ENCODE results near the gene SLC6A2. TPM values are rescaled to one million over a fixed set of nuclear protein-coding genes. Genes with fewer than 3 reads are reported as not detected.

Gene SLC6A2
- total RNA-seq, 2 donors from 2014 or later = 0.16 TPM; not detected in 1

DNA sequence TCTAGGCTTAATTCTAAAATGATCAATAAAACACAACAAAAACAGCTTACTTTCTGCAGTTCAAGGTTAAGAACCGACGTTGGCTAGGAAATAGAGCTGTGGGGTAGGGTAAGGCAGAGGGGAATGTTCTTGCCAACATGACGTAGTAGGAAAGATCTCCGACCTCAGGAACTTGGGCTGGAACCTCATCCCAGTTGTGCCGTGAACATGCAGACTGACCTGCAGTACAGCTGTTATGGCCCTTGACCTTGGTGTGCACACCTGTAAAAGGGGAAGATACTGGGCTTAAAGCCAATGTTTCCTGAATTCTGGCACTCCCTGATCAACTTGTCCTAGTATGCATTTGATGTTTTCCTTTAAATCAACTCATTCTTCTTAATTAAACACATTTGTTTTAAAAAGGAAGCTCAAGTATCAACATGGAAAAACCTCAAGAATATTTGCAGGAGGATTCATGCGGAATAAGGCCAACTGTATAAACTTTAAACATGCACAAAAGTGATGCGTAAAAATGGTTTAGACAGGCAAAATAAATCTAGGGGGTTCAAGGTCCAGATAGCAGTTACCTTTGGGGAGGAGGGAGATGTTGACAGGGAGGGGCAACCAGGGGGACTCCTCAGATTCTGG lies 14.2 kb upstream of the SLC6A2 start:
- Histone ChIP-seq H3K9ac (ENCODE audit: low read depth in 2 of 2, low read length in 2 of 2) (no peak overlapping the region), H3K4me1 (no peaks in the 10 kb centered on the region), H3K9me3 (no peaks in the 10 kb centered on the region), H3K27me3 (no peaks in the 10 kb centered on the region), H3K4me3 (no peak overlapping the region), H3K27ac (no peak overlapping the region), H3K36me3 (no peaks in the 10 kb centered on the region)
- no peak for DNase-seq
- intact Hi-C loops (cut with DNase I) = loop anchor here (5.0 kb wide), 1 partner anchor 149 kb away; no protein-coding TSS in a partner anchor
- TF ChIP-seq, protein P1, sequence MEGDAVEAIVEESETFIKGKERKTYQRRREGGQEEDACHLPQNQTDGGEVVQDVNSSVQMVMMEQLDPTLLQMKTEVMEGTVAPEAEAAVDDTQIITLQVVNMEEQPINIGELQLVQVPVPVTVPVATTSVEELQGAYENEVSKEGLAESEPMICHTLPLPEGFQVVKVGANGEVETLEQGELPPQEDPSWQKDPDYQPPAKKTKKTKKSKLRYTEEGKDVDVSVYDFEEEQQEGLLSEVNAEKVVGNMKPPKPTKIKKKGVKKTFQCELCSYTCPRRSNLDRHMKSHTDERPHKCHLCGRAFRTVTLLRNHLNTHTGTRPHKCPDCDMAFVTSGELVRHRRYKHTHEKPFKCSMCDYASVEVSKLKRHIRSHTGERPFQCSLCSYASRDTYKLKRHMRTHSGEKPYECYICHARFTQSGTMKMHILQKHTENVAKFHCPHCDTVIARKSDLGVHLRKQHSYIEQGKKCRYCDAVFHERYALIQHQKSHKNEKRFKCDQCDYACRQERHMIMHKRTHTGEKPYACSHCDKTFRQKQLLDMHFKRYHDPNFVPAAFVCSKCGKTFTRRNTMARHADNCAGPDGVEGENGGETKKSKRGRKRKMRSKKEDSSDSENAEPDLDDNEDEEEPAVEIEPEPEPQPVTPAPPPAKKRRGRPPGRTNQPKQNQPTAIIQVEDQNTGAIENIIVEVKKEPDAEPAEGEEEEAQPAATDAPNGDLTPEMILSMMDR (IDR thresholded peaks at IDR 0.05) = no peak

DNA sequence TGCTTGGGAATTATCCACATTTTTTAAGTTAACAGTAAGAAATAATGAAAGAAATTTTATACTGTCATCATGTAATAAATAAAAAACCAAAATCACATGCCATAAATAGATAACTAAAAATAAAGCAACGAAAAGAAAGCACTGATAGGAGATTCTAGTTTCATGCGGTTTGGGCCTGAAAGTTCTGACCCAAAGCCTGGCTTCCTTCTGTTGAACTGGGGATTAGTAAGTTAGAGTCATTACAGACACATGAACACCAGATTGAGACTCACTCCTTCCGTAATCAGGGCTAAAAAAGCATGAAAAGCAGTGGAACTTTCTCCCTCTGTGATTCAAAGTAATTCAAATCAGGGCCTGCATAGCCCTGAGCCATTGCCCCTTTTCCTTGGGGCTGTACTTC lies 13.2 kb upstream of the SLC6A2 start:
- no peaks in the 10 kb centered on the region for H3K27me3 ChIP-seq
- no peaks in the 10 kb centered on the region for H3K36me3 ChIP-seq
- no peak overlapping the region for H3K4me3 ChIP-seq
- intact Hi-C loops (cut with DNase I) = loop anchor here (5.0 kb wide), 1 partner anchor 150 kb away; no protein-coding TSS in a partner anchor
- TF ChIP-seq, protein P1 (IDR thresholded peaks at IDR 0.05) = no peak
- no peaks in the 10 kb centered on the region for H3K9me3 ChIP-seq
- H3K9ac ChIP-seq (ENCODE audit: low read depth in 2 of 2, low read length in 2 of 2) = no peak overlapping the region
- H3K27ac ChIP-seq = no peak overlapping the region
- no peaks in the 10 kb centered on the region for H3K4me1 ChIP-seq
- DNase-seq = no peak

DNA sequence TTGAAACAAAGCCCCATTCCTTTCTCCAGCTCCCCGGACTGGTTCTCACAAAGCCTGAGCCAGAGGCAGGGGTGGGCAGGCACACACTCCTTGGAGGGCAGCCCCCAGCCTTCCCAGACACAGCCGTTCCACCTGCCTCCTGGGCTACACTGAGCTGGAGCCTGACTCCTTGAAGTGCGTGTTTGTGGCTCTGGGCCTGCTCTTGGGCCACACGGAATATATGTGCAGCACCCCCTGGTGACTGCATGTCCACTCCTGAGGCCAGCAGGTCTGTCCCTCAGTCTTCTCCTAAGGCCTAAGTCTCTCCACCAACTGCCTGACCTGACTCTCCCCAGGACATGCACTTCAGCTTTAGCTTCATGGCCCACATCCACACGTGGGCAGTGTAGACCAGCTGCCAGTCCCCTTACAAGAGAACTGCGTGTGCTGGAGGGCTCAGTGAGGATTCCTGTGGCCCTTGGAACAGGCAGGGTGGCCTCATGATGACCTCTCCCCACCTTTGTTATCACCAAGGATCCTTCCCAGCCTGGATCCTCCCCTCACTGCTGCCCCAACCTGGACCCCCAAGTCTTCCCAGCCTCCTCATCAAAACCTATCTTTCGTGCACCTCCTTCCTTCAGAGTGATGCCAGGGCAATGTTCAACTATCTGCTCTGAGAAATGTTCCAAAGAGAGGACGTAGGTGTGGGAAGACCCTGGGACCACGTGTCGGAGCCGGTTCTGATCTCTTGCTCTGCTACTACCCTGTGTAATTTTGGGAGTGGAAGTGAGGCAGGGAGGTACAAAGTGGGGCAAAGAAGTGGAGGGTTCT lies 12.4 kb upstream of the SLC6A2 start:
- TF ChIP-seq, protein P1 (IDR thresholded peaks at IDR 0.05) = no peak
- Histone ChIP-seq H3K4me3 (no peak overlapping the region), H3K9ac (ENCODE audit: low read depth in 2 of 2, low read length in 2 of 2) (no peak overlapping the region), H3K27ac (no peak overlapping the region), H3K27me3 (no peaks in the 10 kb centered on the region), H3K4me1 (no peaks in the 10 kb centered on the region), H3K36me3 (no peaks in the 10 kb centered on the region), H3K9me3 (no peaks in the 10 kb centered on the region)
- DNase-seq = no peak
- intact Hi-C loops (cut with DNase I) = loop anchor here (5.0 kb wide), 1 partner anchor 151 kb away; no protein-coding TSS in a partner anchor

DNA sequence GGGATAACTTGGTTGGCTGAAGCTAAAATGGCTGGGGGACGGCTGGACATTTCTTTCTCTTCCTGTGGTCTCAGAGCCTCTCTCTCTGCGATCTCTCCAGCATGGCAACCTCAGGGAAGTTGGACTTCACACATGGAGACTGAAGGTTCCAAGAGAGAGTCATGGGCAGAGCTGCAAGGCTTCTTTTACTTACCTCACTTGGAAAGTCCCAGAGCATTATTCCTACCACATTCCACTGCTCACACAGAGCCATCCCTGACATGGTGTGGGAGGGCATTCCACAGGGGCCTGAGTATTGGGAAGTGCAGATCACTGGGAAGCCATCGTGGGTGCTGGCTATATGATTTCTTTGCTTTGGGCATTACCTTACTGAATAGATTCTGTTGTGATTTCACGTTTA lies 9.8 kb upstream of the SLC6A2 start:
- intact Hi-C loops (cut with DNase I) = no loop called here
- Histone ChIP-seq H3K9ac (ENCODE audit: low read depth in 2 of 2, low read length in 2 of 2) (no peak overlapping the region), H3K27me3 (no peaks in the 10 kb centered on the region), H3K4me1 (no peaks in the 10 kb centered on the region), H3K4me3 (no peak overlapping the region), H3K9me3 (no peaks in the 10 kb centered on the region), H3K36me3 (no peaks in the 10 kb centered on the region), H3K27ac (no peak overlapping the region)
- DNase-seq = no peak
- TF ChIP-seq, protein P1 (IDR thresholded peaks at IDR 0.05) = no peak

DNA sequence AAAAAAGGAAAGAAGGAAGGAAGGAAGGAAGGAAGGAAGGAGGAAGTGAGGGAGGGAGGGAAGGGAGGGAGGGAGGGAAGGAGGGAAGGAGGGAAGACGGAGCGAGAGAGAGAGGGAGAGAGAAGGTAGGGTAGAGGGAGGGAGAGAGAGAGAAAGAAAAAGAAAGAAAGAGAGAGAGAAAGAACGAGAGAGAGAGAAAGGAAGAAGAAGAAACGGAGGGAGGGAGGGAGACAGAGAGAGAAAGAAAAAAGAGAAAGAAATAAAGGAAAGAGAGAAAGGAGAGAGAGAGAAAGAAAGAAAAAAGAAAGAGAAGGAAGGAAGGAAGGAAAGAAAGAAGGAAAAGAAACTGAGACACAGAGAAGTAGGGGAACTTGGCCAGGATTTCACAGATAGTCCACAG lies 8.4 kb upstream of the SLC6A2 start:
- Histone ChIP-seq H3K27me3 (no peaks in the 10 kb centered on the region), H3K36me3 (no peaks in the 10 kb centered on the region), H3K9me3 (no peaks in the 10 kb centered on the region), H3K4me1 (no peaks in the 10 kb centered on the region), H3K9ac (ENCODE audit: low read depth in 2 of 2, low read length in 2 of 2) (no peak overlapping the region), H3K4me3 (no peak overlapping the region), H3K27ac (no peak overlapping the region)
- DNase-seq = no peak
- TF ChIP-seq, protein P1 (IDR thresholded peaks at IDR 0.05) = no peak
- intact Hi-C loops (cut with DNase I) = no loop called here

All from colonic mucosa (tissue), 4 donors.